ENCODE measurements around the gene SLC12A7.

SLC12A7 gene

GRCh38 chr5:1077491-1078020, 34.3 kb downstream of the SLC12A7 start:
- H3K4me3 ChIP-seq (ENCODE audit: low read depth, low read length): no peak overlapping the region
- TF ChIP-seq CTCF (IDR thresholded peaks at IDR 0.05; ENCODE audit: low read depth, low read length): no peak

- TF ChIP-seq CTCF (IDR thresholded peaks at IDR 0.05; ENCODE audit: low read depth, low read length): no peak
Measured at GRCh38 chr5:1077026-1077425, 34.8 kb downstream of the SLC12A7 start.

GRCh38 chr5:1076406-1076805, 35.5 kb downstream of the SLC12A7 start:
- TF ChIP-seq CTCF (IDR thresholded peaks at IDR 0.05; ENCODE audit: low read depth, low read length): no peak
- H3K4me3 ChIP-seq (ENCODE audit: low read depth, low read length): no peak overlapping the region

More at GRCh38 chr5:1077026-1077425, 34.8 kb downstream of the SLC12A7 start:
- H3K4me3 ChIP-seq (ENCODE audit: low read depth, low read length): no peak overlapping the region

DNA sequence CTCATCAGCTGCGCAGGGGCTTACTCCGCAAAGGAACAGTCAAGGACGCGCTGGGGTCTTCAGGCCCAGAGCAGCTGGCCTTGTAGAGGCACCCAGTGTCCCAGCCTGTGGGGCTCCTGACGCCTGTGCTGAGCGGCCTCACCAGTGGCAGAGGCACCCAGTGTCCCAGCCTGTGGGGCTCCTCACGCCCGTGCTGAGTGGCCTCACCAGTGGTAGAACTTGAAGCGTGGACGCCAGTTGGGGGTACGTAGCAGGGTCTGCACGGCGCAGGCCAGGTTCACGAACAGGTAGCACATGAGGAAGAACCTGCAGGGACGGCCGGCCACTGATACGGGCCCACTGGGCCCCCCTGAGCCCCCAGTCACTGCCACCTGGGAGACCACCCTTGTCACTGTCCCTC, 35.9 kb downstream of the SLC12A7 start:
- no peak overlapping the region for H3K4me3 ChIP-seq (ENCODE audit: low read depth, low read length)
- no peak for TF ChIP-seq CTCF (IDR thresholded peaks at IDR 0.05; ENCODE audit: low read depth, low read length)

GRCh38 chr5:1075555-1075881, 36.3 kb downstream of the SLC12A7 start:
- no peak for TF ChIP-seq CTCF (IDR thresholded peaks at IDR 0.05; ENCODE audit: low read depth, low read length)
- H3K4me3 ChIP-seq (ENCODE audit: low read depth, low read length): no peak overlapping the region

GRCh38 chr5:1074816-1075554, 36.9 kb downstream of the SLC12A7 start:
- no peak for TF ChIP-seq CTCF (IDR thresholded peaks at IDR 0.05; ENCODE audit: low read depth, low read length)
- H3K4me3 ChIP-seq (ENCODE audit: low read depth, low read length): no peak overlapping the region

GRCh38 chr5:1074226-1074625, 37.6 kb downstream of the SLC12A7 start:
- H3K4me3 ChIP-seq (ENCODE audit: low read depth, low read length): no peak overlapping the region
- no peak for TF ChIP-seq CTCF (IDR thresholded peaks at IDR 0.05; ENCODE audit: low read depth, low read length)
